ENCODE measurements around the gene HHAT. TPM values are rescaled to one million over a fixed set of nuclear protein-coding genes. Genes with fewer than 3 reads are reported as not detected.

HHAT gene
- total and polyA plus RNA-seq, 9 of the 15 experiments (the other 6 are each of a cell fraction or from before 2014, with no cell fraction given) = 0.07 to 0.16 (median 0.13) TPM; not detected in 1

DNA sequence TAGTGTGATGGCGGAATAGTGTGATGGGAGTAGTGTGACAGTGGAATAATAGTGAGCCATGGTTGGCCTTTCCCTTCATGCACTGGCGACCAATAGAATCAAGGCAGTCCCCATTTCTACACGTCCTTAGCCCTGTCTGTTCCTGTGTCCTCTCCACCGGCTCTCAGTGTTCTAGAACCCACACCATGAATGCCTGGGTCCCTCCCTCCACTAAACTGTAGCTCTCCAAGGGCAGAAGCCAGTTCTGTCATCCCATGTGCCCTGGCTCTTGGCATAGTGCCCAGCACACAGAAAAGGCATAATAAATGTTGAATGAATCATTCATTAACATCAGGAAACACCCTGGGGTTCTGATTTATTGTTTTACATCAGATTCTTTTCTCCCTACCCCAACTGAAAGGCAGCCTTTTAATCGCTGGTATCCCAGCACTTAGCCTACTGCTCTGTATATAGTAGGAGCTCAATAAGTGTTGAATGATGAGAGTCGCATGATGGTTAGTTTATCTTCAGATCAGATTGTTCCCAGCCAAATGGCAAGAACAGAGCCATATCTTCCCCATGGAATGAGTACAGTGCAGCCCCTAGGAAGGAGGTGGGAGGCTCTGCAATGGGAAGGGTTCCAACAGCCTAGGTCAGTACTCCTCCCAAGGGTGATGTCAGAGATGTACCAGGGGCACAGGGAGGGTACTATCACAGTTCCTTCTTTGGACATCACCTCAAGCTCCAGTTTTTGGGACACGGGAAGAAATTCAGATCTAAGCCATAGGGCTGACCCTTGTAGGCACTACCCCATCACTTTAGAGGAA is 325.7 kb downstream of the HHAT start:
- Histone ChIP-seq H3K4me1 (replicated peaks in 1 of 2; ENCODE audit: control insufficient read depth in 2 of 2, insufficient read depth in 2 of 2, low read length in 2 of 2) (no peaks in the 10 kb centered on the region), H3K27me3 (ENCODE audit: control insufficient read depth in 2 of 2, insufficient read depth in 2 of 2, low read length in 2 of 2) (no peaks in the 10 kb centered on the region; a peak in 1 of 5 replicates), H3K36me3 (ENCODE audit: control insufficient read depth, insufficient read depth, low read length) (no peaks in the 10 kb centered on the region), H3K9ac (ENCODE audit: insufficient read depth in 1 of 2, low read depth in 2 of 2, low read length in 2 of 2) (no peak overlapping the region), H3K4me3 (no peak overlapping the region), H3K4me2 (ENCODE audit: insufficient read depth, low read length) (no peak overlapping the region), H3K27ac (ENCODE audit: extremely low read depth, low read depth, low read length) (no peak overlapping the region), H3K79me2 (ENCODE audit: control insufficient read depth, insufficient read depth, low read length) (no peaks in the 10 kb centered on the region), H3K9me3 (replicated peaks; ENCODE audit: control insufficient read depth, insufficient read depth, low read depth, low read length) (peaks cover 4% of the 10 kb centered on the region), H2AFZ (ENCODE audit: low read depth, low read length) (no peak overlapping the region), H3K9me1 (ENCODE audit: control insufficient read depth, insufficient read depth, low read length) (no peaks in the 10 kb centered on the region), H4K20me1 (replicated peaks; ENCODE audit: control insufficient read depth, insufficient read depth, low read length) (no peaks in the 10 kb centered on the region)
- TF ChIP-seq NFIC (IDR thresholded peaks at IDR 0.05) (peak; percentile 42), ARID2 (IDR thresholded peaks at IDR 0.05) (no peak), ZKSCAN8 (CRISPR knock-in tag; IDR thresholded peaks at IDR 0.05) (0 out of 2 replicates have a peak, but pooled peaks have one; percentile 50)
- ChIA-PET POLR2A (no interaction called here), CTCF (ENCODE audit: low intra/inter-chr PET ratio) (no interaction called here)
- DNase-seq (ENCODE audit: extremely low read depth in 1 of 4, low spot score in 3 of 4) = no peak
- WGBS (ENCODE audit: insufficient coverage, low coverage, missing lambda C conversion rate) = 2% methylated on average over 7 of the region's 7 CpGs
- in situ Hi-C loops (cut with MboI) (no loop called here), intact Hi-C loops (cut with micrococcal nuclease) (no loop called here)
- ATAC-seq = no peak
- FAIRE-seq = no peak
- BruUV-seq (replicated peaks) = no TSS peak

DNA sequence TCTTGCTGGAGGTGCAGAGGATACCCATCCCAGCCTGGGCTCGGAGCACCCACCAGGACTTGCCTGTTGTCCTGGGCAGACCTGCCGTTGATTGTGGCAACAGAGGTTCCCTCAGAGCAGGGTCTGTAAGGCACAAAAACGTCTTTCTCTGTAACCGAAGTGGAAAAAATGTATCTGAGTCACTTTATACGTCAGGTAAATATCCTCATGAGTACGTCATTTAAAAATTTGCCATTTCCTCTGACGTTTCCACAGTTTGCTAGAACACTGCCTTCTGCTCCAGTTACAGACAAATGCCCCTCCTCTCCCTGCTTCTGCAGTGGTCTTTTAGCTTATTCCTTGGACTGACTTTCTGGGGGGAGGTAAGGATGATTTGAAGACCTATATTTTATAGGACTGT is 326.8 kb downstream of the HHAT start:
- intact Hi-C loops (cut with micrococcal nuclease) = no loop called here

More for the DNA sequence above, 326.8 kb downstream of the HHAT start:
- no peak overlapping the region for H3K4me2 ChIP-seq (ENCODE audit: insufficient read depth, low read length)
- ChIA-PET POLR2A (interaction anchor here (0.6 kb wide), 1 partner anchor 218 kb away, joined by 3 read pairs; no protein-coding TSS in a partner anchor), CTCF (ENCODE audit: low intra/inter-chr PET ratio) (no interaction called here)
- H3K9me1 ChIP-seq (ENCODE audit: control insufficient read depth, insufficient read depth, low read length) = no peaks in the 10 kb centered on the region
- 0% methylated on average over 7 of the region's 7 CpGs for WGBS (ENCODE audit: insufficient coverage, low coverage, missing lambda C conversion rate)
- H4K20me1 ChIP-seq (replicated peaks; ENCODE audit: control insufficient read depth, insufficient read depth, low read length) = no peaks in the 10 kb centered on the region
- no peak overlapping the region for H3K27ac ChIP-seq (ENCODE audit: extremely low read depth, low read depth, low read length)
- no TSS peak for BruUV-seq (replicated peaks)
- H3K9ac ChIP-seq (ENCODE audit: insufficient read depth in 1 of 2, low read depth in 2 of 2, low read length in 2 of 2) = no peak overlapping the region
- peaks cover 4% of the 10 kb centered on the region for H3K9me3 ChIP-seq (replicated peaks; ENCODE audit: control insufficient read depth, insufficient read depth, low read depth, low read length)
- in situ Hi-C loops (cut with MboI) = no loop called here
- no peaks in the 10 kb centered on the region for H3K4me1 ChIP-seq (replicated peaks in 1 of 2; ENCODE audit: control insufficient read depth in 2 of 2, insufficient read depth in 2 of 2, low read length in 2 of 2)
- no peaks in the 10 kb centered on the region for H3K79me2 ChIP-seq (ENCODE audit: control insufficient read depth, insufficient read depth, low read length)
- TF ChIP-seq XRCC4 (IDR thresholded peaks at IDR 0.05; ENCODE audit: extremely low read depth, insufficient read depth, insufficient read length) (no peak), CEBPB (tag; IDR thresholded peaks at IDR 0.05) (no peak), HCFC1 (IDR thresholded peaks at IDR 0.05; ENCODE audit: low read depth, low read length) (no peak)
- TF ChIP-seq, protein P1, sequence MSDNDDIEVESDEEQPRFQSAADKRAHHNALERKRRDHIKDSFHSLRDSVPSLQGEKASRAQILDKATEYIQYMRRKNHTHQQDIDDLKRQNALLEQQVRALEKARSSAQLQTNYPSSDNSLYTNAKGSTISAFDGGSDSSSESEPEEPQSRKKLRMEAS (CRISPR knock-in tag; IDR thresholded peaks at IDR 0.05) = no peak
- H2AFZ ChIP-seq (ENCODE audit: low read depth, low read length) = no peak overlapping the region
- ATAC-seq = no peak
- DNase-seq (ENCODE audit: extremely low read depth in 1 of 4, low spot score in 3 of 4) = no peak
- H3K4me3 ChIP-seq = no peak overlapping the region
- FAIRE-seq = no peak
- H3K36me3 ChIP-seq (ENCODE audit: control insufficient read depth, insufficient read depth, low read length) = no peaks in the 10 kb centered on the region
- no peaks in the 10 kb centered on the region for H3K27me3 ChIP-seq (ENCODE audit: control insufficient read depth in 2 of 2, insufficient read depth in 2 of 2, low read length in 2 of 2)
